CD4-positive, alpha-beta T cell treated with Interleukin-6 for 4 hours (primary cell): ENCODE data around the gene ST6GALNAC3.

Experiments
- DNase-seq: peaks from one replicate; pipeline ENCODE4 v3.0.0-alpha.2; 2020; ENCODE audit warnings: mixed read lengths

ST6GALNAC3 gene

DNA sequence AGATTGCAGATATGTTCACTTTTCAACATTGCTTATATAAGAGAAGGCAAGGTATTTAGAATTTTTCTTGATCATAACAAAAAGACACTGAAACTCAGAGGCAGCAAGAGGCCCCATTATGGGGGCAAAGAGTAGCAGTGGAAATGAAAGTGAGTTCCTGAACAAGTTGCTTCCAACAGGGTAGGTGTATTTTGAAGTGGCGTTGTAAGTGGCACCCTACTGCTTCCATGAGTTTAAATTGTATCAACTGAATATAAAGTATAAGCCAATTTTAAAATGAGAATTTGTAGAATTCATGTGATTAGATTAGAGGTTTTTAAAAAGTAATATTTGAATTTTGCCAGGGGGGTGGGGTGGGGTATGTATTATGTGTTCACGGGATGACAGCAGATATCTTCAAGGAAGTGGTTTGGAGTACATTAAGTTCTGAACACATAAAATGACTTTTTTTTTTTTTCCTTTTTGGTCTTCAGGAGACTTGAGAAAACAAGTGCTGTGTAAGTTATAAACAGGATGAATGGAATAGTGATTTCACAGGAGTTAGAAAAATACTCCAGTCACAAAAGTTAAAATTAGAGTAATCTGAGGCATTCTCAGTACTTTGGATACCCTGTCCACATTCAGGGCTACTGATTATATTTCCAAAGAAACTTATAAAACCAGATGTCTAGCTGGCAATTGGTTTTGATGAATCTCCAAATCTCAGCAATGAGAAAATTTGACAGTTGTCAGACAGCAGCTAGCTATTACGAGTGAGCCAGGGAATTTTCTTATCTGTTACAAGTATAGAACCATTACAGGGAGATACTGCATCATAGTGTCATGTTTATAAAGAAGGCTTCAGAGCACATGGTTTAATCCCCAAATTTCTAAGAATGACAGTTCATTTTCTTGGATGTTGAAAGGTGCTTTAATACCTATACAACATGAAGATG lies 182.0 kb downstream of the ST6GALNAC3 start:
- DNase-seq: no peak

DNA sequence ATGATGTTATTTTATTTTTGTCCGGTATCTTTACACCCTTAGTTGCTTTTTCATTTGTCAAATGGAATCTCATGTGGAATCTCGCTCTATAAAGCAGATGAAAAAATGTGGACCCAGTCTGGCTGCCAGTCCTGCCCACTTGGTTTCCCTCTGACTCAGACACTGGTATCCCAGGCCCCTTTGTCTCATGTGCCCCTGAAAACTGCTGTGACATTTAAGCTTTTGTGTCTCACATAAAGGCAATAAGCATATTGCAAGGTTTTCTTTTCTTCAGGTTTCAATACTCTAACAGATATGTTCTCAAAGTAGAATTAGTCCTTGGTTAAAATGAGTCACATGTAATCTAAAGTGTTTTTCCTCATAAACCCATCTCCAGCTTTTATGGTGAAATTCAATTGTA lies 183.3 kb downstream of the ST6GALNAC3 start:
- no peak for DNase-seq

GRCh38 chr1:76259270-76259669 lies 184.7 kb downstream of the ST6GALNAC3 start:
- DNase-seq: no peak

GRCh38 chr1:76260279-76260678 lies 185.7 kb downstream of the ST6GALNAC3 start:
- DNase-seq: no peak

- no peak for DNase-seq
Measured at GRCh38 chr1:76262601-76263000, 188.1 kb downstream of the ST6GALNAC3 start.

- DNase-seq: no peak
Measured at GRCh38 chr1:76264642-76265041, 190.1 kb downstream of the ST6GALNAC3 start.

DNA sequence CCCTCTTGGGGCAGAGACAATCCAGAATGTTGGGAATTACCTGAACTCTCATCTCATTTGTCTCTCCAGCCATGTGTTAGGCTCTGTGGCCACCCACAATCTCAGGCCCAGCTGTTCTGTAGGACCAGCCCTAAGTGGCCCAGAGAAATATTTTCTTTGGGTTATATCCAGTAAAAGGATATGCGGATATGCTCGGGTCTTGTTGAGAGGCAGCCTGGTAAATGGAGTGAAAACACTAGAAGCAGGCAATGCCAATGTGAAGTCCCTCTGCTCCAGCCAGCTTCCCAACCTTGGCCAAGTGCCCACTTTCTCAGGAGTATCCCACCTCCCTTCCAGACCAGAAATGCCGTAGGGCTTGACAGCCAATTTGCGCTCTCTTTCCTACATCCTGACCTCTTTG lies 192.2 kb downstream of the ST6GALNAC3 start:
- no peak for DNase-seq

DNA sequence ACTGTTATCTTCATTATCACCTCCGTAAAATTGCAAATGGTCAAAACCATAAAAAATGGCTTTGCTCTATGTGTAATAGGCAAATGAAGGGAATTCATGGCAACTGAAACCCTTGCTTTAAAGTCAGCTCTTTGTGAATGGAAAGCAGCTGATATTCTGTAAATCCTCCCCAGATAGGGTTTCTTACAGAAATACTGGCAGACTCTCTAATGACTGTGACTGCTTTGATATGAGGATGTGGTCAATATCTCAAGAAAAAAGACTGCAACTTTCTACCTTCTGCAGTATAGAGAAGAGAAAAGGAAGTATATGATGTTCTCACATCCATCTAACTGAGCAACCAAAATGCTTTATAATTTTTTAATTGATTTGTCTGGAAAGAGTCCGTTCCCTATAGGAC lies 193.1 kb downstream of the ST6GALNAC3 start:
- no peak for DNase-seq

- no peak for DNase-seq
Measured at GRCh38 chr1:76268341-76268740, 193.8 kb downstream of the ST6GALNAC3 start.

GRCh38 chr1:76269155-76269554 lies 194.6 kb downstream of the ST6GALNAC3 start:
- DNase-seq: peak; percentile 48

GRCh38 chr1:76274302-76274701 lies 199.8 kb downstream of the ST6GALNAC3 start:
- no peak for DNase-seq

GRCh38 chr1:76274718-76275117 lies 200.2 kb downstream of the ST6GALNAC3 start:
- DNase-seq: no peak

DNA sequence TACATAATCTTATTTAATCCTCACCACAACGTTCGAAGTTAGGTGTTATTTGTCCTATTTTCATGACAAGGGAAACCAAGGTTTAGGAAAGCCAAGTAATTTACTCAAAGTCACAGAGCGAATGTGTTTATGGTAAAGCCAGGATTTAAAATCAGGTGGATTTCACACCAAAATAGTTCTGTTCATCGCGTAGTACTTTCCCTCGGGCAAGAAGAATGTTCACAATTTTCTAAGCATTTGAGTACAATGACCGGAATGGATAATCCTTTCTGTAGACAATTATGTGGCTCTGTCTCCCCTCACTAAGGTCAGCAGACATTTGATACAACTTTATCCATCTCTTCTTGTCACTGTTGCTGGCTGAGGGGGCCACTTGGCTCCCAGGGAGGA lies 204.2 kb downstream of the ST6GALNAC3 start:
- no peak for DNase-seq

DNA sequence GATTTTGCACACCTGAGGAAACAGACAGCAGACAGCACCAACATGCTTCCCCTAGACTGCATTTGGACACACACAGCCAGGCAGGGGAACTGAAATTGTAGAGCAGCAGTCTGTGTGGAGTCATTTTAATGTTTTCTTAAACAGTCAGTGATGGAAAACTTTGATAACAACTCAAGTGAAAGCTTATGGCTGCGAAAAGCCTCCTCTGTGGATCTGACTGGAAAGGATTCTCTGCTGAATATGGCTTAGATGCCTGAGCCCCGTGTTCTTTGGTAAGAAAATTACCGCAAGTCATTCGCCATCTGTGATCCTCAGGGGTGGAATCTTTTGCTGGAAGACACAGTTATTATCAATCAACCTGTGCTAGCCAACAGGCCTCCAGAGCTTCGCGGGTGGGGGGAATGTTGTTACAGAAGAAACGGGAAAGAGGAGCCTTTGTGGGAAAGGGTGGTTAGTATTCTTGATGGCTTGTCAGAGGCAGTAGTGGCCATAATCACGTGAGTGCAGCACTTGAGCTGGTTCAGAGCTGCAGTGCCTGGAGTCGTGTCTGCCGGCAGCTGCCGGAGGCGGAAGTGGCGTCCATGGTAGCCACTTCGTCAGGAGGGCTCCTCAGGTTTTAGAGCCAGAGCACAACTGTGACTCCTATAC lies 204.7 kb downstream of the ST6GALNAC3 start:
- no peak for DNase-seq

- no peak for DNase-seq
Measured at GRCh38 chr1:76281306-76281705, 206.8 kb downstream of the ST6GALNAC3 start.

GRCh38 chr1:76284842-76285241 lies 210.3 kb downstream of the ST6GALNAC3 start:
- DNase-seq: no peak

GRCh38 chr1:76285578-76286135 lies 211.1 kb downstream of the ST6GALNAC3 start:
- peak; percentile 80 for DNase-seq

DNA sequence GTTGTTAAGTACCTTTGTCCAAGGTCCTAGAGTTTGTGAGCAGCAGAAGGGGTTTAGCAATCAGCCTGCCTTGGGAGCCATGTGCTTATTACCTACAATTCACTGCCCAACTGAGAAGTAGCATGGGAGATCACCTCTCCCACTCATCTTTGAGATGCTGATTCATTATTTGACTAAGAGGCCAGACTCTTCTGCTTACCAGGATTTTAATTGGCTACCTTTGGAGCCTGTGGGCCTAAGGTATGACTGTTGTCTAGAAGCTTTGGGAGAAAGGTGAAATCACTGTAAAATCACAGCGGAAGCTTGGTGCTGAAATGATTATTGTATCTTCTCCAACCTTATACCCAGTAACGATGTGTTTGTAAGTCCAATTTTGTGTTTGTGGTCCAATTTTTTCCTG lies 213.4 kb downstream of the ST6GALNAC3 start:
- no peak for DNase-seq

- no peak for DNase-seq
Measured at GRCh38 chr1:76288758-76289483, 214.4 kb downstream of the ST6GALNAC3 start.

- peak; percentile 50 for DNase-seq
Measured at GRCh38 chr1:76289692-76290091, 215.1 kb downstream of the ST6GALNAC3 start.

DNA sequence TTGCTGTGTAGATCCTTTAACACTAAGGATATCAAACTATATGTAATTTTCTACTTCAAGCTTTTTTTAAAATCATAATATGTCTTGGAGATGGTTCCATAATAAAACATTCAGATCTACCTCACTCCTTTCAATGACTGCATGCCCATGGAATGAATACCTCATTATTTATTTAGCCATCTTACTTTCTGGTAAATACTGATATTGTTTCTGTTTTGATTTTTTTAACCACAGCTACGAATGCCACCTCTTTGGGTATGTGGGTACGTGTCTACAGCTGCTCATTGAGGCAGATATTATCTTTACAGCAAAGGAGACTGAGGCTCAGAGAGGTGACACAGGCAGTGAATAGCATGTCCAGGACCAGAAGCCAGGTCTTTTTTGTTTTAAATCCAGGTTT lies 215.7 kb downstream of the ST6GALNAC3 start:
- no peak for DNase-seq

DNA sequence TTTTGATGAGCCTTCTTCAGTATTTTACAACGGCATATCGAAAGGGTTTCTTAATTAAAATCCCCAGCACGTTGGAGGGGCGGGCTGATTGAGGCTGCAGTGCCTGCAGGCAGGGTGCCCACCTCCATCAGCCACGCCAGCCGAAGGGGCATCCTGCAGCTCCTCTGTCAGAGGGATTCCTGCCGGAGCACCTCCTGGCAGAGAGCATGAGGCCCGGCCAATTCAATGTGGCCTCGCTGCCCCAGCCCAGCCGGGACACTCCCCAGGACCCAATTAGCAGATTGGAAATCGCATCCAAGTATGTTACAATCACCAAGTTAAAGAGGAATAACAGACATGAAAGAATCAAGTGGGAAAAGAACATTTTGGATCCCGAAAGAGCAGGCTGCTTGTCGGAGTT lies 216.6 kb downstream of the ST6GALNAC3 start:
- DNase-seq: no peak

- no peak for DNase-seq
Measured at GRCh38 chr1:76291737-76292136, 217.2 kb downstream of the ST6GALNAC3 start.
